NCI-H187 treated with DMSO at 0.1 percent for 48 hours (cell line): ENCODE results near the gene CLTB.
"Not testable (repeated sequence)": the region's sequence is repeated elsewhere in the genome, so short reads cannot be mapped to it uniquely, and the experiment has no call there.

Source experiments
- DNase-seq: peaks from one replicate; lab custom pipeline; 2025; lab: John Stamatoyannopoulos, UW

Gene CLTB, protein sequence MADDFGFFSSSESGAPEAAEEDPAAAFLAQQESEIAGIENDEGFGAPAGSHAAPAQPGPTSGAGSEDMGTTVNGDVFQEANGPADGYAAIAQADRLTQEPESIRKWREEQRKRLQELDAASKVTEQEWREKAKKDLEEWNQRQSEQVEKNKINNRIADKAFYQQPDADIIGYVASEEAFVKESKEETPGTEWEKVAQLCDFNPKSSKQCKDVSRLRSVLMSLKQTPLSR

DNA sequence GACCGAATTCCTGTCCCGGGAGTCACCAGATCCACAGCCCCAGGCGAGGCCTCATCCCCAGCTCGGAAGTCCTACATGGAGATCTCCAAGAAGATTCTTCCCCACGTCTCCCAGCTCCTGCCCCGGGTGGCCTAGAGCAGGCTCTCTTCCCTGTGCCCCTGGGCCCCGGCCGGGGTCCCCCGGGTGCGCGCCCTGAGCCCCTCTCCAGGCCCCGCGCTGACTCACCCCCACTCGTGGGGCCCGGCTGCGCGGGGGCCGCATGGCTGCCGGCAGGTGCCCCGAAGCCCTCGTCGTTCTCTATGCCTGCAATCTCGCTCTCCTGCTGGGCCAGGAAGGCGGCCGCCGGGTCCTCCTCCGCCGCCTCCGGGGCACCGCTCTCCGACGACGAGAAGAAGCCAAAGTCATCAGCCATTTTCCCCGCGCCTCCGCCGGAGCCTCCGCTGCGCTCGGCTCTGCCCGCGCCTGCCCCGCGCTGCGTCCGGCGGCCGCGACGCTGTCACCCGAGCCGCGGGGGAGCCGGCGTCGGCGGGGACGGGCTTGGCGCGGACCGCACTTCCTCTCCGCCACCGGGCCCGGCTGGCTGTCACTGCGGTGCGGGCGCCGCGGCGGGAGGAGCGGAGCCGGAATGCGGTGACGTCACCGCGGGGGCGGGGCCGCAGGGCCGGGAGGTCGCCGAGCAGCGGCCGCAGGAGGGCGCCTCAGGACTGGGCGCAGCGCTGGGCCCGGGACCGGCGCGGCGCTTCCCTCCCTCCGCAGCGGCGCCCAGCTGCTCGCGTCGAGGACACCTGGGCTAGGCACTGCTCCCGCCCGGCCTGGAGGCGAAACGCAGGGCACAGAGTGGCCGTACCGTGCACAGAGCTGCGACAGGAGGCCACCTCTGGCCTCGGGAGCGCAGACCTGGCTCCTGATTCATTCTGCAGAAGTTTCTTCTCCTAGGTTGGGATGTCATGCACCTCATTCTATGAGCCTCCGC is at the start of gene CLTB:
CLTB (minus strand) TSS at position 588 of the 973 bp plus-strand sequence; CDS start at position 412, 176 bp downstream.
- DNase-seq = no peak

DNA sequence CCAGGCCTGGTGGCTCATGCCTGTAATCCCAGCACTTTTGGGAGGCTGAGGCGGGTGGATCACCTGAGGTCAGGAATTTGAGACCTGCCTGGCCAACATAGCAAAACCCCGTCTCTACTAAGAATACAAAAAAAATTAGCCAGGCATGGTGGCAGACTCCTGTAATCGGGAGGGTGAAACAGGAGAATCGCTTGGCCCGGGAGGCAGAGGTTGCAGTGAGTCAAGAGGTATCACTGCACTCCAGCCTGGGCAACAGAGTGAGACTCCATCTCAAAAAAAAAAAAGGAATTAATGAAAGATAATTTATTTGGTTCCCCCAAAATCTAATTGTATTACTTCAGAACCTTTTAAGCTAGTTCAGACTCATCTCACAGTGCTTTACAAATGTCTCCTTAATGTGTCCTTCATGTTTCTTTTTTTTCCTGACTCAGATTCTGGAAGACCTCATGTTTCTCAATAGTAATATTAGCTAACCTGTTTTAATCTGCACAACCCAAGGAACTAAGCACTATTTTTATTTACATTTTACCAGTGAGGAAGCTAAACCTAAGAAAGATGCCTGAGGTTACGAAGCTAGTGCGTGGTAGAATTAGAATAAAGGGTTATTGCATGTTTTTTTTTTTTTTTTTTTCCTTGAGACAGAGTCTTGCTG is 46.9 kb upstream of the CLTB start:
- no peak for DNase-seq

DNA sequence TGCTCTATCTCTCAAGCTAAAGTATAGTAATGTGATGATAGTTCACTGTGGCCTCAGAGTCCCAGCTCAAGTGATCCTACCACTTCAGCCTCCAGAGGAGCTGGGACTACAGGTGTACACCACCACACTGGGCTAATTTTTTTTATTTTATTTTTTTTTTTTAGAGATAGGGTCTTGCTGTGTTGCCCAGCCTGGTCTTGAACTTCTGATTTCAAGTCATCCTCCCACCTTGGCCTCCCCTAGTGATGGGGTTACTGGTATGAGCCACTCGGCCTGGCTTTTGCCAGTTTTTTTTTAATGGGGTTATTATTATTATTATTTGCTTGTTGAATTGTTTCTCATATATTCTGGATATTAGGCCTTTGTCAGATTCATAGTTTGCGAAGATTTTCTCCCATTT is 45.0 kb upstream of the CLTB start:
- DNase-seq = no peak

DNA sequence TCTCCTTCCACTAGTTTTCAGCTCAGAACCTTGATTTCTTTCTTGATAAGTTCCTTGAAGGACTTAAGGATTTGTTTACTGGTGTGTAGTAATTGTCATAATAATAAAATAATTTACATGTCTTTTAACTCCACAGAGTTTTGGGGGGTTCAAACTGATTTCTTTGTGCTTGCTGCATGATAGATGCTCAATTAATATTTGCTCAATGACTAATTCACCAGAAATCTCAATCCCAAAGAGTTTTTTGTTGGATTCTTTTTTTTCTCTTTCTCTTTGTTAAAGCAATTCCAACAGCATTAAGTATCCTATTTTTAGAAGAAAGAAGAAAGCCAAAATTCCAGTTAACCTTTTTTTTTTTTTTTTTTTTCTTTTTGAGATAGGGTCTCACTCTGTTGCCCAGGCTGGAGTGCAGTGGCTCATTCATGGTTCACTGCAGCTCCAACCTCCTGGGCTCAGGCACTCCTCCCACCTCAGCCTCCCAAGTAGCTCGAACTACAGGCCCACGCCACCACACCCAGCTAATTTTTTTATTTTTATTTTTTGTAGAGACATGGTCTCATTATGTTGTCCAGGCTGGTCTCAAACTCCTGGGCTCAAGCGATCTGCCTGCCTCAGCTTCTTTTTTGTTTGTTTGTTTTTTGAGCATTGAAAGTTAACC is 42.7 kb upstream of the CLTB start:
- DNase-seq = no peak

DNA sequence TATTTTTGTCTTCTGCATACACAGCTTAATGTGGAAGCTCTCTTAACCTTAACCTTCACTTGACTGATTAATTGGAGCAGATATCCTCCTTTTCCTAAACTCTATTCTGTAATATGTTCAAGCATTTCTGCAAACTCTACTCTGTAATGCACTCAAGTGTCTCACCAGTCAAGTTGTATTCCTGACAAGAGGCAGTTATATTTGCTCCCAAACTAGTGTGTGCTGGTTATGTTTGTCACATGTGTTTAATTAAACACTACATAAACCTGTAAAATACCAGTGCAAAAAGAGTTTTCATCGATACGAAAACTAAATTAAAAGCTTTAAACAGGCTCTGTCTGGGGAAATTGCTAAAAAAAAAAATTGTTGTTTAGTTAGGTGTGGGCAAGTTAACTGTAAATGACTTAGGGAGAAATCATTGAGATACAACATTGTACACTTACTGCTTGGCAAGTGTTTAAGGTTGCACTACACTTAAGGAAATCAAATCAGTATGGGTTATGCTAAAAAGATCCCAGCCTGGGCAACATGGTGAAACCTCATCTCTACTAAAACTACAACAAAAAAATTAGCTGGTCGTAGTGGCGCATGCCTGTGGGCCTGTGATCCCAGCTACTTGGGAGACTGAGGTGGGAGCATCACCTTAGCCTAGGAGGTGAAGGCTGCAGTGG is 38.5 kb upstream of the CLTB start:
- no peak for DNase-seq

DNA sequence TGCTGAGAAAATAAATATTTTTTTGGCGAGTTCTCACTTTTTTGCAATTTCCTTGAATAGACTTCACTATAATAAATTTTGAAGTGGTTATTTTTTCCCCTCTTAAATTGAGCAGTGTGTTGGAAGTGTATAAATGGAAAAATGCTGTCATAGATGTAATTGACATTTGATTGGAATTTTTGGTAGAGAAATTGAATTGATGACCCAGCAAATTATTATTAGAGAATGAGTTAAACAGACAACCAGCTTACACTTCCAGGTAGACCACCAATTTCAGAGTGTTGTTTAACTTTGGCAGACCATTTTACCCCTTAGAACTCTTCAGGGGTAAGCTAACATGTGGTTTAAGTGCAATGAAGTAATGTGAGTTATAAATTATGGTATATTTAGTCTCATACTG is 33.7 kb upstream of the CLTB start:
- DNase-seq = no peak

DNA sequence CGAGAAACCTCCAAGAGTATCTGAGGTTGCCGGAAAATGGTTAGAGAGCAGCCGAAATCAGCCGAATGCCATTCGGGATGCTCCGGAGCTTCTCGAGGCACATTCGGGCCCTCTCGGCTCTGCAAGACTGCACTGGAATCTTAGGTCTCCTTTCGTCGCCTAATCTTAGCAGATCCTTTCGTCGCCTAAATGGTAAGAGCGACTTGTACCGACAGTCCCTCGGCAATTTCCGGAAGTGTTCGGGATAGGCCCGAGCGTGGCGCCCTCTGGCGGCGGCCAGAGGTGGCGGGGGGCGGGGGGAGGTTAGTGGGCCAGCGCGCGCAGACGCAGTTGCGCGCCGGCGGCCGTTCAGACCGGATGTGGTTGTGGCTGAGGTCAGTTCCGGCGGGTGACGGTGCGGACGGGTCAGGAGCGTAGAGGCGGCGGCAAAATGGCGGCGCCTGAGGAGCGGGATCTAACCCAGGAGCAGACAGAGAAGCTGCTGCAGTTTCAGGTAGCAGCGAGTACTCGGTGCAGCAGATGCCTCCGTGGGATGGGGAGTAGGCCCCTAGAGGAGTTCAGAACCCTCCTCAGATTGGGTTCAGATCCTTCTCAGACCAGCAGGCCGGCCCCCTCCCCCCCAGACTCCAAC is 31.8 kb upstream of the CLTB start, which contains the start of gene FAF2:
FAF2 (plus strand) TSS at position 408 of the 631 bp plus-strand sequence; CDS start at position 431, 23 bp downstream.
- DNase-seq = peak; percentile 90

DNA sequence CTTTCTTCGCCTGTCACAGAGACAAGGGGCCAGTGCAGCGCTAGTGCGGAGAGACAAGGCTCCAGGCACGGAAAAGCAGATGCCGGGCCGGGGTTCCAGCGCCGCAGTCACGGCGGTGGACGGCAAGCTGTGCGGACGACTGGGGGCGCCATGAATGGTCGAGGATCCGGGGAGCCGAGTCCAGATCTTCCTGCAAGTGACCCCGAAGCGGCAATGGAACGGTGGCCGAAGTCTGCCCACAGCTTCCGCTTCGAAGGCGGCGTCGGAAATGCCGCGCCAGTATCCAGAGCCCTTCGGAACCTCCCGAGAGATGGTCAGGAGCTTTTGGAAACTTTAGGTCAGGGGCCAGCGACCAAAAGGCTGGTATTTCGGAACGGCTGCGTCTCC is 31.2 kb upstream of the CLTB start:
- DNase-seq = no peak

DNA sequence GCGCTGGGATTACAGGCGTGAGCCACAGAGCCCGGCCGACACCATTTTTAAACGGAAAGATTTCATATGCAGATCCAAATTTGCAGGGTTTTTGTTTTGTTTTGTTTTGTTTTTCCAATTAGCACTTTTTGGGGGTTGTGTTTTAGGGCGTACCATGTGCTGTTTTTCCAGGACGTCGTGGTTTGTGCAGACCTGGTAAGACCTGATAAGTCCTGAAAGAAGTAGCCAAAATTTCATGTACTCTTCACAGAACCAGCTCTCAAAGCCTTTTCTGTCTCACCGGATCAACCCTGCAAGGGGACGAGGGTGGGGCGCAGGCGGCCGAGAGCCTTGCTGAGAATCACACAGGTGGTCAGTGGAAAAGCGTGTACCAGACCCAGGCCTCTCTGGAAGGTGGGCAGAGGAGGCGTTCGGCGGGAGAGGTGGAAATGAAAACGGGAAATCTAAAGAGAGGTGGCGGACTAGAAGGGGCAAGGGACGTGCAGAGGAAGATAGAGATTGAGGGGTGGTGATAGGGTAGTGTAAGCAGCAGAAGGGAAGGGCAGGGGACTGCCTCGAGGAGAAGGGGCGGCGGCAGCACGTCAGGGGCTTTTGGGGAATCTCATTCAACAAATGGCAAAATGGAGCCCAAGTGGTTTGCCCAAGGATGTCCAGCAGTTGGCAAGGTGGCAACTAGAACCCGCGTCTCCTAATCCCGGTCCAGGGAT is 30.7 kb upstream of the CLTB start:
- DNase-seq = no peak

DNA sequence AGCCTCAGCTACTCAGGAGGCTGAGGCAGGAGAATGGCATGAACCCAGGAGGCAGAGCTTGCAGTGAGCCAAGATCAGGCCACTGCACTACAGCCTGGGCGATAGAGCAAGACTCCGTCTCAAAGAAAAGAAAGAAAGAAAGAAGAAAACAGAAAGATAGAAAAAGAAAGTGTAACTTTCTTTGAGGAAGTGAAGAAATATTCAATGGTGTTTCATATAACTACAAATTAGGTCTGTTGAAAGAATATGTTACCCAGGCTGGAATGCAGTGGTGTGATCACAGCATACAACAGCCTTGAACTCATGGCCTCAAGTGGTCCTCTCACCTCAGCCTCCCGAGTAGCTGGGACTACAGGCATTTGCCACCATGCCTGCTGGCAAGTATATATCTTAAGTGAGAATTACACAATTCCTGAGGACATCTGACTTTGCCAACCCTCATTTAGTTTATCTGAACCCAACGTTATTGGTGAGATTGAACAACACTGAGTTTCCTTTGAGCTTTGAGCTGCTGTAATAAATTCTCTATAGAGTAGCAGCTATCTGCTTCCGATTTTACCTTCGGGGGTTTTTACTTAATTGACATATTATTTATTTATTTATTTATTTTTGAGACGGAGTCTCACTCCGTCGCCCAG is 29.8 kb upstream of the CLTB start:
- no peak for DNase-seq

DNA sequence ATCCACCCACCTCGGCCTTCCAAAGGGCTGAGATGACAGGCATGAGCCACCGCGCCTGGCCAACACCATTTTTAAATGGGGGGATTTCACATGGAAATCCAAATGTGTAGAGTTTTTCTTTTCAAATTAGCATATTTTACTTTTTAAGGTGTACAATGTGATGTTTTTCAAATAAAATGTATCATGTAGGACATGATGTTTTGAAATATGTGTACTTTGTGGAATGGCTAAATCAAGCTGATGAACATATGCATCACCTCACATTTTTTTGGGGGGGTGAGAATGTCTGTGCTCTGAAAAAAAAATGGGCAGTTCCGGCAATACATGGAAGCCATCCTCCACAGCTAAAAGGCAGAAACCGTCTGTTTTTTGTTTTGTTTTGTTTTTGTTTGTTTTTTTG is 28.4 kb upstream of the CLTB start:
- DNase-seq = no peak

DNA sequence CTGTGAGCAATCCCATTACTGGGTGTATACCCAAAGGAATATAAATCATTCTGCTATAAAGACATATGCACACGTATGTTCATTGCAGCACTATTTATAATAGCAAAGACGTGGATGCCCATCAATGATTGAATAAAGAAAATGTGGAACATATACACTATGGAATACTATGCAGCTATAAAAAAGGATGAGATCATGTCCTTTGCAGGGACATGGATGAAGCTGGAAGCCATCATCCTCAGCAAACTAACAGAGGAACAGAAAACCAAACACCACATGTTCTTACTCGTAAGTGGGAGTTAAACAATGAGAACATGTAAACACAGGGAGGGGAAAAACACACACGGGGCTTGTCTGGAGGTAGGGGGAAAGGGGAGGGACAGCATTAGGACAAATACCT is 26.6 kb upstream of the CLTB start:
- DNase-seq = not testable (repeated sequence)

DNA sequence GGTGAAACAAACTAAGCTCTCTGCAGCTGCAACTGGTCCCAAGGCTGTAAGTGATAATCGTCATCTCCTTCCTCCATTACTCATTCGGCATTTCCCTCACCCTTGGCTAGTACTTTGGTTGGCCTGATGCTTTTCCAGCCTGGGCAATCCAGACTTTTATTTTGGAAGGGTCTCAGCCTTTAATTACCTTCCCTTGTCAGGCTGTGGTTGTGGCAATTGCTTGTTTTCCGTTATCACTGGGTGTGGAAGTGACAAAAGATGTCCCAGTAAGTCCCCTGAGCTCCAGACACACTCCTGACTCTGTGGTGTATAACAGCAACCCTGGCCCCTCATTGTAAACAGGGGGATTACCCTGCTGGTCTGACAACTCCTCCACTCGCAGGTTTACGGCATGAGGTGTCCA is 25.6 kb upstream of the CLTB start:
- no peak for DNase-seq

DNA sequence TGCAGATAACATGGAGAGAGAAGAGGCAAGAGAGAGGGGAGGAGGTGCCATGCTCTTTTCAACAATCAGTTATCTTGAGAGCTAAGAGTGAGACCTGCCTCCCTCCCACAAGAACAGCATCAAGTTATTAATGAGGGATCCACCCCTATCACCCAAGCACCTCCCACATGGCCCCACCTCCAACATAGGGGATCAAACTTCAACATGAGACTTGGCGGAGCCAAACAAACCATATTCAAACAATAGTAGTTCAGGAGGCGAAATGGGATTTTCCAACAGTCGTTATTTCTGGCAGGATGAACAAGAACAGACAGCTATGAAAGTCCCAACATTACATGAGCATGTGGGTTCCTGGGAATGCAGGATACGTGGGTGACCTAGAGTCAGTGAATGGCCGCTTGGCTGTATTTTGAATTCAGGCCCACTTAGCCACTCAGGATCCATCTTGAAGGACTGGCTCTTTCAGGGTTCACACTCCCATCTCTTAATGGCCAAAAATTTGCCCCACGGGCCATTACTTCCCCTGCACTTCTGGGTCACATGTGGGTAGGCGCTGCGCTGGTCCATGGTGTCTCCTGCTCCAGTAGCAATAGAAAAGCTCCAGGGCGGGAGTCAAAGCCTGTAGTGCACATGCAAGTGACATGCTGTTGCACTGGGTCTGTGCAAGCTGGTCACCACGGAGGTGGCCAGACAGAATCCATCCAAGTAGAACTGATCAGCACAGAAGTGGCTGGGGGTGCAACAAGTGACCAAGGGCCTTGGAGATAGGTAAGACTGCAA is 24.8 kb upstream of the CLTB start:
- no peak for DNase-seq

DNA sequence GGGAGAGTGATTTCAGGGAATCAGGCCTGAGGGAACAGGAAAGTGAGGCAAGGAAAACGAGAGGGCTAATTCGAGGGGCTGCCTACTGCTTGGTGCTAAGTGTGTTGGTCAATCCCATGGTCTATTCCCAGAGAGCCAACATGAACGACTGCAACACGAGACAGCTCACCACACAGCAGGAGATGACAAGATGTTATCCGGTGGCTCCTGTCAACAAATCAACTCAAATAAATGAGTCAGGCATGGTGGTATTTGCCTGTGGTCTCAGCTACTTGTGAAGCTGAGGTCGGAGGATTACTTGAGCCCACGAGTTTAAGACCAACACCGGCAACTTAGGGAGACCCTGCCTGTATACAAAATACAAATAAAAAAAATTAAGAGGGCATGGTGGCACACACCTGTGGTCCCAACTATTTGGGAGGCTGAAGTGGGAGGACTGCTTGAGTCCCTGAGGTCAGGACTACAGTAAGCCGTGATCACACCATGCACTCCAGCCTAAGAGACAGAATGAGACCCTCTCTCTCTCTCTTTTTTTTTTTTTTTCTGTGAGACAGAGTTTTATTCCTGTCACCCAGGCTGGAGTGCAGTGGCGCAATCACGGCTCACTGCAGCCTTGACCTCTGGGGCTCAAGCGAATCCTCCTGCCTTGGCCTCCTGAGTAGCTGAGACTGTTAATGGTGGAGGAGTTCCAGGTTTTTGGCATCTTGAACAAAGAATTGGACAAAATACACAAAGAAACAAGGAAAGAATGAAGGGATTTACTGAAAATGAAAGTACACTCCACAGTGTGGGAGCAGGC is 22.8 kb upstream of the CLTB start:
- no peak for DNase-seq

DNA sequence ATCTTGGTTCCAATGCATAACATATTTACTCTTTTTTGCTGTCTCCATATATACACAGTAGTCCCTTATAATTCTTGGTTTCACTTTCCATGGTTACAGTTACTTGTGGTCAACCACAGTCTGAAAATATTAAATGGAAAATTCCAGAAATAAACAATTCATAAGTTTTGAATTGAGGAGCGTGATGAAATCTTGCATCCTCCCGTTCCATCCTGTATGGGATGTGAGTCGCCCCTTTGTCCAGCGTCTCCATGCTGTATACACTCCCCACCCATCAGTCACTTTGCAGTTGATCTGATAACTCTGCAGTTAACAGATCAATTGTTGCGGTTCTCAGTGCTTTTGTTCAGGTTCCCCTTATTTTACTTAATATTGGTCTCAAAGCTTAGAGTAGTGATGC is 20.3 kb upstream of the CLTB start:
- DNase-seq = no peak

DNA sequence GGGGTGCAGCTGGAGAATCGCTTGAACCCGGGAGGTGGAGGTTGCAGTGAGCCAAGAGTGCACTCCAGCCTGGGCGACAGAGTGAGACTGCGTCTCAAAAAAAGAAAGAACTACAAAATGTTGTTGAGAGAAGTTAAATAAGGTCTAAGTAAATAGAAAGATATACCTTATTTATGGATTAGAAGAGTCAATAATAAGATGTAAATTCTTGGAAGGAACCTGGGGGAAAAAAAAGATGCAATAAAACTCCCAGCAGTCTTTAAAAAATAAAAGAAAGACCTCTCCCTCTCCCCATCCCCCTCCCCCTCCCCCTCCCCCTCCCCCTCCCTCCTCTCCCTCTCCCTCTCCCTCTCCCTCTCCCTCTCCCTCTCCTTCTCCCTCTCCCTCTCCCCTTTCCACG is 16.4 kb upstream of the CLTB start:
- DNase-seq = no peak

DNA sequence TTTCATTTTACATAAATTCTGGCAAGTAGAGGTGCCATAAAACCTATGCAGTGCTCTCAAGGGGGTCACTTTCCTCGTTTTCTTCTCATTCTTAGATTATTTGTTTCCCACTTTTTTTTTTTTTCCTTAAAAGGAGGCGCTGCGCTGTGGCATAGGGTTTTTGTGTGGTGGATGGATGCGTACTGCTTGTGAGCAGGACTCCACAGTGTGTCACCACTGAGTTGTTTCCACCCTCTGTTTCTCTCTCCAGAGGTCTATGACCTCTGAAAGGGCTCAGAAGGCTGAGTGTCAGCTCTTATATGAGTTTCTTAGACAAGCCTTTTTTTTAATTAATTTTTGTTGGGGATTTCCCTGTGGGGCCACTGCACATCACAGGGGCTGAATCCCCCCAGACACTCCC is 13.6 kb upstream of the CLTB start:
- no peak for DNase-seq
